ENCODE measurements around the gene FOXC1.

Gene FOXC1

DNA sequence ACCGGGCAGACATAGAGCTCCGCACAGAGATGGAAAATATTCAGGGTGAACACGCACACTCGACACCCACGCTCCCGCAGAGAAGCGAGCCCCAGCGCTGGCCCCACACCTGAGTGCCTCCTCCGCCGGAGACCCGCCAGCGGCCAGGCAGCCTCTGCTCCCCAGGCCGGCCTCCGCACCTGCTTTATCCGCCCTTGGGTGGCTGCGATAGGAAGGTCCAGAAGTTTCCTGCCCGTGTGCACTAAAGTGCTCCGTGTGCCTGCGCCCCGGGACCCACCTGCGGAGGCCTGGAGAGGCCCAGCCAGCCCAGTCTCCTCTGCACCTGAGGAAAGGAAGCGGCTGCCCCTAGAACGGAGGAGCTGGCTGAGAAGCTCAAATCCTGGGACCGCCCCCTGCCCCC, 10.8 kb upstream of the FOXC1 start:
- peaks cover 26% of the 10 kb centered on the region for H3K4me1 ChIP-seq (ENCODE audit: insufficient read depth, low read length)
- no peaks in the 10 kb centered on the region for H3K9me3 ChIP-seq (ENCODE audit: insufficient read depth, low read length, severe bottlenecking)
- H3K27ac ChIP-seq (ENCODE audit: low read length) = no peak overlapping the region
- TF ChIP-seq, protein P1, sequence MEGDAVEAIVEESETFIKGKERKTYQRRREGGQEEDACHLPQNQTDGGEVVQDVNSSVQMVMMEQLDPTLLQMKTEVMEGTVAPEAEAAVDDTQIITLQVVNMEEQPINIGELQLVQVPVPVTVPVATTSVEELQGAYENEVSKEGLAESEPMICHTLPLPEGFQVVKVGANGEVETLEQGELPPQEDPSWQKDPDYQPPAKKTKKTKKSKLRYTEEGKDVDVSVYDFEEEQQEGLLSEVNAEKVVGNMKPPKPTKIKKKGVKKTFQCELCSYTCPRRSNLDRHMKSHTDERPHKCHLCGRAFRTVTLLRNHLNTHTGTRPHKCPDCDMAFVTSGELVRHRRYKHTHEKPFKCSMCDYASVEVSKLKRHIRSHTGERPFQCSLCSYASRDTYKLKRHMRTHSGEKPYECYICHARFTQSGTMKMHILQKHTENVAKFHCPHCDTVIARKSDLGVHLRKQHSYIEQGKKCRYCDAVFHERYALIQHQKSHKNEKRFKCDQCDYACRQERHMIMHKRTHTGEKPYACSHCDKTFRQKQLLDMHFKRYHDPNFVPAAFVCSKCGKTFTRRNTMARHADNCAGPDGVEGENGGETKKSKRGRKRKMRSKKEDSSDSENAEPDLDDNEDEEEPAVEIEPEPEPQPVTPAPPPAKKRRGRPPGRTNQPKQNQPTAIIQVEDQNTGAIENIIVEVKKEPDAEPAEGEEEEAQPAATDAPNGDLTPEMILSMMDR (IDR thresholded peaks at IDR 0.05; ENCODE audit: borderline replicate concordance, extremely low read depth, low read length, poor library complexity, severe bottlenecking) = no peak
- TF ChIP-seq EZH2 (IDR thresholded peaks at IDR 0.05; ENCODE audit: borderline replicate concordance, low read depth, low read length, severe bottlenecking) = no peak
- no peak overlapping the region for H2AFZ ChIP-seq (ENCODE audit: low read depth, low read length)
- H3K36me3 ChIP-seq (ENCODE audit: insufficient read depth, low read length) = no peaks in the 10 kb centered on the region
- H3K4me3 ChIP-seq (ENCODE audit: low read depth in 1 of 2, low read length in 2 of 2) = no peak overlapping the region
- DNase-seq (no peak), ATAC-seq (ENCODE audit: insufficient read depth, low read depth) (no peak)
- no peaks in the 10 kb centered on the region for H3K79me2 ChIP-seq (ENCODE audit: insufficient read depth, low read length)
- no peaks in the 10 kb centered on the region; the same call in 1 of the 2 replicates for H4K20me1 ChIP-seq (ENCODE audit: insufficient read depth, low read length)
- no peak overlapping the region for H3K4me2 ChIP-seq (ENCODE audit: insufficient read depth, low read length)
- H3K27me3 ChIP-seq (ENCODE audit: insufficient read depth, low read length, poor library complexity) = peaks cover 10% of the 10 kb centered on the region
- H3K9ac ChIP-seq (ENCODE audit: low read depth, low read length) = no peak overlapping the region

DNA sequence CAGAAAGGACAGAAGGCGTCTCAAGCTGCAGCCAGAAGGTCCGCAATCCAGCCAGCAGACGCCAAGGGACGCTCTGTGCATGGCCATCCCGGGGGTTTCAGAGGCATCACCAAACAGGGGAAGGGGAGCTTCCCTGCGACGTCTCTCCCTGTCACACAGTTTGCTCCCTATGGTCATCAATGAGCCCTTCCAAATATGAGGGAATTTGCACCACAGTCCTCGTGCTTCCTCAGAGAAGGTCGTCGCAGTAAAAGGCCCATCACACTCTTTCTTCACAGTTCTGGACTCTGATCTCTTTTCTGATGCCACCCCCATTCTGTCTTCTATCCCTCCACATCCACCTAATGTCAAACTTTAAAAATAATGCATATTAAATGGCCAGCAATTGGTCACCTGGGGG, 10.2 kb upstream of the FOXC1 start:
- H3K4me1 ChIP-seq (ENCODE audit: insufficient read depth, low read length) = peaks cover 29% of the 10 kb centered on the region
- TF ChIP-seq, protein P1 (IDR thresholded peaks at IDR 0.05; ENCODE audit: borderline replicate concordance, extremely low read depth, low read length, poor library complexity, severe bottlenecking) = no peak
- TF ChIP-seq EZH2 (IDR thresholded peaks at IDR 0.05; ENCODE audit: borderline replicate concordance, low read depth, low read length, severe bottlenecking) = no peak
- H3K27ac ChIP-seq (ENCODE audit: low read length) = no peak overlapping the region
- peaks cover 10% of the 10 kb centered on the region for H3K27me3 ChIP-seq (ENCODE audit: insufficient read depth, low read length, poor library complexity)
- H2AFZ ChIP-seq (ENCODE audit: low read depth, low read length) = no peak overlapping the region
- ATAC-seq (ENCODE audit: insufficient read depth, low read depth) (no peak), DNase-seq (no peak)
- no peak overlapping the region for H3K4me3 ChIP-seq (ENCODE audit: low read depth in 1 of 2, low read length in 2 of 2)
- H3K79me2 ChIP-seq (ENCODE audit: insufficient read depth, low read length) = no peaks in the 10 kb centered on the region
- H3K9ac ChIP-seq (ENCODE audit: low read depth, low read length) = no peak overlapping the region
- H3K36me3 ChIP-seq (ENCODE audit: insufficient read depth, low read length) = no peaks in the 10 kb centered on the region
- H3K9me3 ChIP-seq (ENCODE audit: insufficient read depth, low read length, severe bottlenecking) = no peaks in the 10 kb centered on the region
- H4K20me1 ChIP-seq (ENCODE audit: insufficient read depth, low read length) = no peaks in the 10 kb centered on the region; the same call in 1 of the 2 replicates
- no peak overlapping the region for H3K4me2 ChIP-seq (ENCODE audit: insufficient read depth, low read length)

DNA sequence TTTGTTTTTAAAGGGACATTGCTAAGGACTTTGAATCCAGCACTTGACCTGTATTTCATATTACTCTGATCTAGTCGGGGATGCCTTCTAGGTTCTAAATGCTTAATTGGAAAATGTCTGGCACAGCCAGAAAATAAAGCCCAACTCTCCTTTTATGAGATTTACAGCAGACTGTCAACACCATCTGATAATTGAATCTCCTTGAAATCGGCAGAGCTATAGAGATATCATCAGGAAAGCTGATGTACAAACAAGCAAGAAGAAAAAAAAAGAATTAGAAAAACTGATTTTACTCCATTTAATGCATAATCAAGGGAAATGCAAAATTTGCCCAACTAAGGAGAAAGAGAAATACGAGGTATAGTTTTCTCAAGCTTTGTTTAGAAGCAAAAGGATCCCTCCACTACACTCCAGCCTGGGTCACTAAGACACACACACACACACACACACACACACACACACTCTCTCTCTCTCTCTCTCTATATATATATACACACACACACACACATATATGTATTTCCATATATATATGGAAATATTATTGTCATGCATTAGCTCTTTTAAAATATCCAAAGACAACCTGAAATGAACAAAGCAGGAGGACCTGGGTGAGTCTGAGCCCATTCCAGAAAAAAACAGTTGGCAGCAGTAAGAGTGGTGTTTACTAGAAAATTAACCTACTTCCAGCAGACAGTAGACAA, 9.5 kb upstream of the FOXC1 start:
- ATAC-seq (ENCODE audit: insufficient read depth, low read depth) = no peak
- H3K27me3 ChIP-seq (ENCODE audit: insufficient read depth, low read length, poor library complexity) = peaks cover 8% of the 10 kb centered on the region
- no peak overlapping the region for H3K9ac ChIP-seq (ENCODE audit: low read depth, low read length)
- H3K27ac ChIP-seq (ENCODE audit: low read length) = no peak overlapping the region
- no peak overlapping the region for H2AFZ ChIP-seq (ENCODE audit: low read depth, low read length)
- no peak for TF ChIP-seq EZH2 (IDR thresholded peaks at IDR 0.05; ENCODE audit: borderline replicate concordance, low read depth, low read length, severe bottlenecking)
- TF ChIP-seq, protein P1 (IDR thresholded peaks at IDR 0.05; ENCODE audit: borderline replicate concordance, extremely low read depth, low read length, poor library complexity, severe bottlenecking) = no peak
- no peak overlapping the region for H3K4me3 ChIP-seq (ENCODE audit: low read depth in 1 of 2, low read length in 2 of 2)
- no peak for DNase-seq
- H3K4me1 ChIP-seq (ENCODE audit: insufficient read depth, low read length) = peaks cover 22% of the 10 kb centered on the region
- H3K9me3 ChIP-seq (ENCODE audit: insufficient read depth, low read length, severe bottlenecking) = no peaks in the 10 kb centered on the region
- no peak overlapping the region for H3K4me2 ChIP-seq (ENCODE audit: insufficient read depth, low read length)
- no peaks in the 10 kb centered on the region for H4K20me1 ChIP-seq (ENCODE audit: insufficient read depth, low read length)
- no peaks in the 10 kb centered on the region for H3K79me2 ChIP-seq (ENCODE audit: insufficient read depth, low read length)
- no peaks in the 10 kb centered on the region for H3K36me3 ChIP-seq (ENCODE audit: insufficient read depth, low read length)
